HCT116 (cell line): Measurements from ENCODE around the gene SPTBN1.

Source experiments
- CBX3 ChIP-seq: IDR thresholded peaks from 2 replicates; pipeline ENCODE4 v1.6.1; 2012; ENCODE audit warnings: low read depth
- CEBPB ChIP-seq: IDR thresholded peaks from 2 replicates; pipeline ENCODE4 v1.6.1; 2012; ENCODE audit warnings: low read depth
- EGR1 ChIP-seq: IDR thresholded peaks from 2 replicates; pipeline ENCODE4 v1.6.1; 2012; ENCODE audit warnings: low read depth
- EZH2 ChIP-seq: fragments of 200-600 bp; sonication (generic); IDR thresholded peaks from 2 replicates; pipeline ENCODE4 v1.6.1; 2017; ENCODE audit warnings: antibody characterized with exemption, mixed run types
- EZH2phosphoT487 ChIP-seq: fragments of 200-600 bp; IDR thresholded peaks from 2 replicates; pipeline ENCODE4 v1.6.1; 2018; ENCODE audit warnings: antibody characterized with exemption, borderline replicate concordance
- FOSL1 ChIP-seq: IDR thresholded peaks from 2 replicates; pipeline ENCODE4 v1.6.1; 2012; ENCODE audit warnings: low read depth
- POLR2A ChIP-seq: IDR thresholded peaks from 2 replicates; pipeline ENCODE4 v1.7.0; 2011; ENCODE audit warnings: borderline replicate concordance; ENCODE audit not compliant: insufficient read depth, insufficient read length; ENCODE audit errors: extremely low read depth
- POLR2AphosphoS5 ChIP-seq: IDR thresholded peaks from 2 replicates; pipeline ENCODE4 v1.6.1; 2011; ENCODE audit warnings: mild to moderate bottlenecking, low read depth, low read length, moderate library complexity
- RAD21 ChIP-seq: IDR thresholded peaks from 2 replicates; pipeline ENCODE4 v1.6.1; 2012; ENCODE audit warnings: low read depth, mild to moderate bottlenecking
- SP1 ChIP-seq: IDR thresholded peaks from 2 replicates; pipeline ENCODE4 v1.6.1; 2012; ENCODE audit warnings: low read depth
- ZFX ChIP-seq: fragments of 450-650 bp; IDR thresholded peaks from 2 replicates; pipeline ENCODE4 v1.6.1; 2017
- ZNF274 ChIP-seq: fragments of 200-500 bp; sonication (Bioruptor generic); IDR thresholded peaks from 2 replicates; pipeline ENCODE4 v1.6.1; 2014; ENCODE audit warnings: mild to moderate bottlenecking, low read depth, low read length, inconsistent platforms
- TF ChIP-seq, protein P1 (sequence below), 3 experiments: fragments of 200-600 bp in 1 of 3; sonication (generic) in 1 of 3; IDR thresholded peaks in 2 of 3; conservative IDR thresholded peaks in 1 of 3; 2 replicates each; pipeline ENCODE4 v1.5.1; 2012 to 2017; ENCODE audit warnings: low read depth in 2 of 3, low read length in 2 of 3, antibody characterized with exemption in 1 of 3, borderline replicate concordance in 1 of 3, control low read depth in 1 of 3, mild to moderate bottlenecking in 1 of 3, mixed read lengths in 1 of 3, mixed run types in 1 of 3, moderate library complexity in 1 of 3; ENCODE audit not compliant: insufficient read depth in 1 of 3
- TF ChIP-seq, protein P2 (sequence below): IDR thresholded peaks from 2 replicates; pipeline ENCODE4 v1.6.1; 2012

DNA sequence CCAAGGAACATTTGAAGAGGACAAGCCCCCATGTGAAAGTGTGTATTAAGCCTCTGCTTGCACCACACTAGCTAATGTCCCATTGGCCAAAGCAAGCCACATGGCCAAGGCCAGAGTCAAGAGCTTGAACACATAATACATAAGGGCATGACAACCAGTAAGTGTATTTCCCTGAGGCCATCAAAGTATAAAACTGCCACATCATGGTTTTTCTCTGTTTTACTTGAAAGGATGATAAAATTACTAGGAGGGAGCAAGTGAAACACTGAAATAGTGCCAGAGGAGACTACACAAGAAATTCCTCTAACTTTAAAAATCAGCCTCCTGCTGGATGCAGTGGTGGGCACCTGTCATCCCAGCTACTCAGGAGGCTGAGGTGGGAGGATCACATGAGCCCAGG, 236.4 kb downstream of the SPTBN1 start:
- TF ChIP-seq, protein P1, sequence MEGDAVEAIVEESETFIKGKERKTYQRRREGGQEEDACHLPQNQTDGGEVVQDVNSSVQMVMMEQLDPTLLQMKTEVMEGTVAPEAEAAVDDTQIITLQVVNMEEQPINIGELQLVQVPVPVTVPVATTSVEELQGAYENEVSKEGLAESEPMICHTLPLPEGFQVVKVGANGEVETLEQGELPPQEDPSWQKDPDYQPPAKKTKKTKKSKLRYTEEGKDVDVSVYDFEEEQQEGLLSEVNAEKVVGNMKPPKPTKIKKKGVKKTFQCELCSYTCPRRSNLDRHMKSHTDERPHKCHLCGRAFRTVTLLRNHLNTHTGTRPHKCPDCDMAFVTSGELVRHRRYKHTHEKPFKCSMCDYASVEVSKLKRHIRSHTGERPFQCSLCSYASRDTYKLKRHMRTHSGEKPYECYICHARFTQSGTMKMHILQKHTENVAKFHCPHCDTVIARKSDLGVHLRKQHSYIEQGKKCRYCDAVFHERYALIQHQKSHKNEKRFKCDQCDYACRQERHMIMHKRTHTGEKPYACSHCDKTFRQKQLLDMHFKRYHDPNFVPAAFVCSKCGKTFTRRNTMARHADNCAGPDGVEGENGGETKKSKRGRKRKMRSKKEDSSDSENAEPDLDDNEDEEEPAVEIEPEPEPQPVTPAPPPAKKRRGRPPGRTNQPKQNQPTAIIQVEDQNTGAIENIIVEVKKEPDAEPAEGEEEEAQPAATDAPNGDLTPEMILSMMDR (IDR thresholded peaks at IDR 0.05 in 2 of 3, conservative IDR thresholded peaks at IDR 0.05 in 1 of 3; ENCODE audit: borderline replicate concordance in 1 of 3, insufficient read depth in 1 of 3, low read depth in 2 of 3, low read length in 2 of 3) = no peak
- TF ChIP-seq POLR2A = no peak
- no peak for TF ChIP-seq FOSL1
- no peak for TF ChIP-seq EZH2
- no peak for TF ChIP-seq ZFX
- TF ChIP-seq SP1 = no peak
- TF ChIP-seq, protein P2, sequence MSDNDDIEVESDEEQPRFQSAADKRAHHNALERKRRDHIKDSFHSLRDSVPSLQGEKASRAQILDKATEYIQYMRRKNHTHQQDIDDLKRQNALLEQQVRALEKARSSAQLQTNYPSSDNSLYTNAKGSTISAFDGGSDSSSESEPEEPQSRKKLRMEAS = no peak
- TF ChIP-seq RAD21 = no peak
- no peak for TF ChIP-seq CBX3
- no peak for TF ChIP-seq POLR2AphosphoS5
- TF ChIP-seq CEBPB = no peak
- TF ChIP-seq EGR1 = no peak
- no peak for TF ChIP-seq ZNF274
- no peak for TF ChIP-seq EZH2phosphoT487
